HEK293 (cell line): ENCODE results near the gene IZUMO4.

ENCODE experiments used
- CTCF ChIA-PET: fragments of 350-600 bp; formaldehyde crosslinking; extraction: SDS; loops from one replicate; lab custom pipeline; 2021; ENCODE audit warnings: antibody characterized with exemption; lab: Yijun Ruan, JAX
- POLR2A ChIA-PET: fragments of 300-600 bp; formaldehyde crosslinking; extraction: SDS; loops from one replicate; lab custom pipeline; 2020; ENCODE audit warnings: antibody characterized with exemption, inconsistent platforms; lab: Yijun Ruan, JAX
- H3K27ac ChIP-seq: fragments of 200-500 bp; sonication (Bioruptor generic); 2 replicates; pipeline ENCODE4 v1.5.1; 2014; ENCODE audit warnings: low read depth, low read length, control low read depth, inconsistent platforms; ENCODE audit errors: extremely low read depth
- H3K36me3 ChIP-seq, 2 experiments: fragments of 200-500 bp in 1 of 2; sonication (Bioruptor generic) in 1 of 2; 1 replicate in 1 of 2; 2 replicates in 1 of 2; pipeline ENCODE4 v1.5.1; 2014 to 2017; ENCODE audit warnings: inconsistent platforms in 2 of 2, low read length in 2 of 2; ENCODE audit not compliant: control insufficient read depth in 2 of 2, insufficient read depth in 1 of 2
- H3K4me1 ChIP-seq: fragments of 200-500 bp; sonication (Bioruptor generic); 2 replicates; pipeline ENCODE4 v1.5.1; 2014; ENCODE audit warnings: mild to moderate bottlenecking, low read length, inconsistent platforms; ENCODE audit not compliant: control insufficient read depth, insufficient read depth
- H3K4me3 ChIP-seq: 2 replicates; pipeline ENCODE4 v1.5.1; 2011; ENCODE audit warnings: low read depth, mild to moderate bottlenecking, control low read depth, low read length, moderate library complexity
- H3K9me3 ChIP-seq: fragments of 200-500 bp; sonication (Bioruptor generic); 2 replicates; pipeline ENCODE4 v1.5.1; 2014; ENCODE audit warnings: low read depth, low read length, inconsistent platforms; ENCODE audit not compliant: control insufficient read depth, insufficient read depth
- IKZF3 ChIP-seq: fragments of 450-650 bp; IDR thresholded peaks from 2 replicates; pipeline ENCODE4 v1.5.0; 2018; ENCODE audit warnings: missing biosample characterization, mild to moderate bottlenecking, missing genetic modification characterization, moderate library complexity
- MYNN ChIP-seq: fragments of 450-650 bp; formaldehyde crosslinking; IDR thresholded peaks from 2 replicates; pipeline ENCODE4 v1.5.1; 2016; ENCODE audit warnings: missing biosample characterization, missing genetic modification characterization, borderline replicate concordance
- REST ChIP-seq: fragments of 450-650 bp; formaldehyde crosslinking; IDR thresholded peaks from 2 replicates; pipeline ENCODE4 v1.5.1; 2016; ENCODE audit warnings: missing biosample characterization, missing genetic modification characterization
- SCRT1 ChIP-seq: fragments of 450-650 bp; formaldehyde crosslinking; IDR thresholded peaks from 2 replicates; pipeline ENCODE4 v1.5.1; 2016; ENCODE audit warnings: missing biosample characterization, missing genetic modification characterization, borderline replicate concordance
- SP3 ChIP-seq: fragments of 450-650 bp; formaldehyde crosslinking; IDR thresholded peaks from 2 replicates; pipeline ENCODE4 v1.5.1; 2016; ENCODE audit warnings: missing biosample characterization, missing genetic modification characterization
- YY1 ChIP-seq: fragments of 450-650 bp; formaldehyde crosslinking; IDR thresholded peaks from 2 replicates; pipeline ENCODE4 v1.5.1; 2018; ENCODE audit warnings: missing biosample characterization, missing genetic modification characterization
- ZNF174 ChIP-seq: fragments of 450-650 bp; formaldehyde crosslinking; IDR thresholded peaks from 2 replicates; pipeline ENCODE4 v1.5.0; 2017; ENCODE audit warnings: missing biosample characterization, mild to moderate bottlenecking, missing genetic modification characterization
- ZNF280D ChIP-seq: fragments of 450-650 bp; formaldehyde crosslinking; IDR thresholded peaks from 2 replicates; pipeline ENCODE4 v1.5.1; 2016; ENCODE audit warnings: missing biosample characterization, missing genetic modification characterization
- ZNF366 ChIP-seq: fragments of 450-650 bp; formaldehyde crosslinking; conservative IDR thresholded peaks from 2 replicates; pipeline ENCODE4 v1.5.1; 2016; ENCODE audit warnings: missing biosample characterization, missing genetic modification characterization
- ZNF423 ChIP-seq: fragments of 450-650 bp; formaldehyde crosslinking; IDR thresholded peaks from 2 replicates; pipeline ENCODE4 v1.5.1; 2016; ENCODE audit warnings: missing biosample characterization, missing genetic modification characterization
- ZNF596 ChIP-seq: fragments of 450-650 bp; IDR thresholded peaks from 2 replicates; pipeline ENCODE4 v1.5.0; 2018; ENCODE audit warnings: missing biosample characterization, mild to moderate bottlenecking, missing genetic modification characterization, moderate library complexity
- ZNF639 ChIP-seq: fragments of 450-650 bp; formaldehyde crosslinking; IDR thresholded peaks from 2 replicates; pipeline ENCODE4 v1.5.1; 2016; ENCODE audit warnings: missing biosample characterization, missing genetic modification characterization
- ZNF776 ChIP-seq: fragments of 450-650 bp; formaldehyde crosslinking; IDR thresholded peaks from 2 replicates; pipeline ENCODE4 v1.5.0; 2017; ENCODE audit warnings: missing biosample characterization, missing genetic modification characterization, borderline replicate concordance
- ZSCAN18 ChIP-seq: fragments of 450-650 bp; formaldehyde crosslinking; IDR thresholded peaks from 2 replicates; pipeline ENCODE4 v1.5.1; 2016; ENCODE audit warnings: missing biosample characterization, missing genetic modification characterization
- ZSCAN30 ChIP-seq: fragments of 450-650 bp; IDR thresholded peaks from 2 replicates; pipeline ENCODE4 v1.5.1; 2018; ENCODE audit warnings: missing biosample characterization, mild to moderate bottlenecking, missing genetic modification characterization, moderate library complexity

IZUMO4 gene

GRCh38 chr19:2070986-2071673, 25.6 kb upstream of the IZUMO4 start:
- Histone ChIP-seq H3K36me3 (peaks cover 4 to 33% of the 10 kb centered on the region in 2 experiments; a peak in 2 of 3 replicates), H3K9me3 (no peaks in the 10 kb centered on the region), H3K27ac (no peak overlapping the region), H3K4me3 (no peak overlapping the region), H3K4me1 (no peaks in the 10 kb centered on the region)
- TF ChIP-seq ZNF639 (tag by site-specific recombination): no peak
- TF ChIP-seq SCRT1 (tag by site-specific recombination): no peak
- no peak for TF ChIP-seq YY1 (tag by site-specific recombination)
- TF ChIP-seq ZNF776 (tag by site-specific recombination): no peak
- TF ChIP-seq ZNF280D (tag by site-specific recombination): no peak
- no peak for TF ChIP-seq ZSCAN18 (tag by site-specific recombination)
- TF ChIP-seq REST (tag by site-specific recombination): no peak
- no peak for TF ChIP-seq SP3 (tag by site-specific recombination)
- no peak for TF ChIP-seq ZNF423 (tag by site-specific recombination)
- TF ChIP-seq ZSCAN30: no peak
- TF ChIP-seq ZNF174: no peak
- TF ChIP-seq ZNF596 (tag by site-specific recombination): no peak
- no peak for TF ChIP-seq ZNF366 (tag by site-specific recombination)
- no peak for TF ChIP-seq MYNN (tag by site-specific recombination)
- TF ChIP-seq IKZF3: no peak
- ChIA-PET POLR2A (no interaction called here), CTCF (interaction anchor here (0.6 to 1.4 kb wide), 6 partner anchors 9 to 626 kb away, joined by 3 to 4 read pairs (median 3); no protein-coding TSS in a partner anchor)
